Kasumi-1 (cell line): ENCODE measurements around the gene TMTC2.

Source experiments
- DNase-seq, 2 experiments: peaks; one replicate each; lab custom pipeline; 2025; lab: John Stamatoyannopoulos, UW

The TMTC2 gene

DNA sequence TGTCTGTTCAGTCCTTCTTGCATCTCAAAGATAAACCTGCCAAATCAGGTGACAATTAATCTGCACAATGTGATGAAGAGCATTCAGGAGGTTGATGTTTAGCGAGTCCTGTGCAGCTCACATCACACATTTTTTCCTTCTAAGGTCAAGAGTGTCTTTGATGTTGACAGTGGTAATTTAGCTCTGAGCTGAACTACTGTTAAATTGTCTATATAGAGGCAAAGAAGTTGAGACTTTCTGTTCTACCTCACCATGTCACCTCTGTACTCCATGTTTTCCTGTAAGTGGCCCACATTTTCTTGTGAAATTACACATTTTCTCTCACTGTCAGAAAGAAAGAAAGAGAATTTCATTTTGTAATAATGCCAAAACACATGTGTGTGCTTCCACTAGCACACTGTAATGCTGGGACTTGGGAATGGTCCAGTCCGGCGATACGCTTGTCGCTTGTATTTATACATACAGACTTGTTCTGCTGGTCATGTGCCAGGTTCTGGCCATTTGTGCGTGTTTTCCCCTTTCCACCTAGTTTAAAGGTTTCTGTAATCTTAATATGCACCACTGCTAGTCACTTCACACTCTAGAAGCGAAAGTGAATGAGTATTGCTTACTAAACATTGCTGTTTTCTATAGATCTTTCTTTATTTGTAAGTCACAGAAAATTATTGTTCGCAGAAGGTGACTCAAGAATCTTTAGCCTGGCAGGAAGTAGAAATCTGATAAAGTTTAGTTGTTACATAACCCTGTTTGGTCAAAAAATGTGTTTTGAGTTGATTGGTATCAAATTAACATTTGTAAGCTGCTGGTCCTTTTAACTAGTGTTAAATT lies 328.9 kb downstream of the TMTC2 start:
- DNase-seq, result no peak

DNA sequence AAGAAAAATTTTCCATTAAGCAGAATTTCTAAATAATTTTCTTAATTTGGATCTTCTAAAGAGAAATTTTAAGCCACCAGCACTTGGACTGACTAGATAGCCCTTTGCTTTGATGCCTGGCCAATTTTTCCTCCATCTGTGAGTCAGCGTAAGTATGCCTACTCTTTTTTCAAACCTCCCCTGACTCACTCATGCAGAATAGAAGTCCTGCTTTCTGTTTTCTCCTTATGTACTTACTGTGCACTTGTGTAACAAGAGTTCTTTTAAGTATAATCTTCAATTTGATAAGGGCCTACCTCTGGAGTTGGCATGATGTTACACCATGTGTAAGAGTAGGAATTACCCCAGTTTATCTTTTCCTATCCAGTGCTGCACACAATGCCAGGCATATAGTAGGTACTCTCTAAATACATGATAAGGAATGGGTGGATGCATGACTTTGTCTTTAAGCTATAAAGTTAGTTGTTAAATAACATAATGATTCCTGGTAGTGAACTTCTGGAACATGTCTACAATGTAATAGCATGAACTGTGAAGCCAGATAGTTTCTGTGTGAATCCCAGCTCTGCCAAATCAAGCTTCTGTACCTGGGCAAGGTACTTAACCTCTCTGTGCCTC lies 329.6 kb downstream of the TMTC2 start:
- DNase-seq, result no peak

DNA sequence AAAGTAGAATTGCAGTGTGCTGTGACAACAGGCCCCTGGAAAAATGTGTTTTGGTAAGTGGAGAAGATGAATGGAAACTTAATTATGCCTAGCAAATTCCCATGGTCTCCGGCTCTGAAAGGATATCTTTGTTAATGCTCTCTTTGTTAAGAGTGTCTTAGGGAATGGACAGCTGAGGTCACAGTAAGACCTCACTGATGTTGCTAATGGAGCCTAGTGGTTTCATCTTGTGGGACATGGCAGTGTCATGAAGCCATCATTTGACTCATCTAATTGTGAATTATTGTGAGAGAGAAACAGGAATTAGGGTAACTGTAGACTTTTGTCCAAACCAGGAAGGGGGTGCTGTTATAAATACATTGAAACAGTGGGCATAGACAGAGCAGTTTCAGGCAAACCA lies 330.3 kb downstream of the TMTC2 start:
- DNase-seq, result no peak

DNA sequence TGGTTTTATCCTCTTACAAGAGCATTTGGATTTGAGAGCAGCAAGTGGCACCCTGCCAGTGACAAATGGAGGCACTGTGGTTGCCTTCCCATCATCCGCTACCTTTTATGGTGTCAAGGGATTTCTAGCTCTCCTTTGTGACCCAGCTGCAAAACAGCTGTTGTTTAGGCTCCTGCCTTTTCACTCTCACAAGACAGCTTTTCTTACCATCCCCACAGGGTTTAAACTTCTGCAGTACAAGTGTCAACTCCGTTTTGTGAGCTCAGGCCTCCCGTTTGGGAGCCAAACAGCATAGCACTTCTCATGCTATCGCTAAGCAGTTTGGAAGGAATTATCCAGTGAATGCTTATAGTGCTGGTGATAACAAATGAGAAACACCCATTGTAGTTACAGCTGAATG lies 331.4 kb downstream of the TMTC2 start:
- DNase-seq, result no peak

DNA sequence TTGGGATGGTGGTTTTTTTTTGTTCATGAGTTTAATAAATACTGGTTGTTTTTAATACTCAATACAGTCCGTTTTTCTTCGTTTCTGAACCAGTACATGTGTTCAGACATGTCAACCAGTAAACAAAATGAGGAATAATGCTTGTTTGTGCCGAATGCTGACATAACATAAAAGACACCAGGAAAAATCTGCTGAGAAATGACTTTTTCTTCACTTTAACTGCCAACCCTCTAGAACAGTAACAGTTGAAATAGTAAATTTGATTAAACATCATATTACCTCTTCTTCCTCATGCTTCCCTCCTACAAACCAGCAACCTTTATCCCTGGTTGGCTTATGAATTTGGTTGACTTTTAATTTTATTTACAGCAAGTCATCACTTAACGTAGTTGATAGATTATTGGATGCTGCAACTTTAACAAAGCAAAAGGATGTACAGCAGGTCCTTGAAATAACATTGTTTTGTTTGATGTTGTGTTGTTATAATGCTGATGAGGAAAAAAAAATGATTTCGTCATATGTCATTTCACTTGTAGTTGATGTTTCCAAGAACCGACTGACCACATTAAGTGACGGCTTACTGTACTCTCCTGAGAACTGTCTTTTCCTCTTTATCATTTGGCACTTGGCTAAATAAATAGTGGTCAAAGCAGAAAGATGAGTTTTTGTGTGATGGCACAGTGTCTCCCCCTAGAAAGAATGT lies 340.5 kb downstream of the TMTC2 start:
- DNase-seq, result no peak

DNA sequence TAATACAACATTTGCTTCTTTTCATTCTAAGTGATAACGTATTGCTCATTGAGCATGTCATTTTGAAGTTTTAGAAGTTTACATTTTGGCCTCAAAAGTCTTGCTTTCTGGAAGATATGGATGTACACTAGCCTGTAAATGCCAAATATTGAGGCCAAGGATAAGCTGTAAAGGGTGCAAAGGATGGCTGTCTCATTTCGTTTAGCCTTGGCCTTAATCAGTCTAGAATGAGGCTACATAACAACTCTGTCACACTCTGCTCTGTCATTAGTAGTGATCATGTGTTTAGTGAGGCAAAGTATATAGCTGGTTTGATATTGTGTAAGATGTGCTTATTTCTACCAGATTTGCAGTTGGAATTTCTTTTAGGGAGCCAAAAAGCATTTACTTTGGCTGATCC lies 344.5 kb downstream of the TMTC2 start:
- no peak for DNase-seq

DNA sequence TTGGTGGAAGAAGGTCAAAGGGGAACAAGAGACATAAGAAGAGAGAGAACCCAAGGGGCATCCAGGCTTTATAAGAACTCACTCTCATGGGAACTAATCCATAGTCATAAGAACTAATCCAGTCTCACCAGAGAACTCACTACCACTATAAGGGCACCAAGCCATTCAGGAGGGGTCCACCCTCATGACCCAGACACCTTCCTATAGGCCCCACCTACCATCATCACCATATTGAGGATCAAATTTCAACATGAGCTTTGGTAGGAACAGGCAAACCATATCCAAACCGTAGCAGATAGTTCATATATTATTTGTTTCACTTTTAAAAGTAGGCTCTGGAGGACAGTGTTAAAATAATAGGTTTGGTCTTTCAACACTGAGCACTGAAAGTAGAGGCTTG lies 350.1 kb downstream of the TMTC2 start:
- DNase-seq, result no peak

DNA sequence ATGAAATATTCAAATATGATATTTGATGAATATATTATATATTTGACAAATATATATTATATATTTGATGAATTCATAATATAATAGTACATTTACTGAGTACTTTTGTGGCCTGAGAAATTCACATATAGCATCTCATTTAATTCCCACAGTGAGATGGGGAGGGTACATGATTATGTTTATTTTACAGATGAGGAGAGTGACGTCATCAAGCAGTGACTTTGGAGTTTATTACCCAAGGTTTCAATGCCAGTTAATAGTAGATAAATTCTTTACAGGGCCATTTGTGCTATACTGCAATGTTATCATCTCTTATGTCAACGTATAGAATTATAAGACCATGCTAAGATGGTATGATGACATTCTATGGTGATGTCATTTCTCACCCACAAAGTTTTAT lies 352.7 kb downstream of the TMTC2 start:
- DNase-seq, result no peak

DNA sequence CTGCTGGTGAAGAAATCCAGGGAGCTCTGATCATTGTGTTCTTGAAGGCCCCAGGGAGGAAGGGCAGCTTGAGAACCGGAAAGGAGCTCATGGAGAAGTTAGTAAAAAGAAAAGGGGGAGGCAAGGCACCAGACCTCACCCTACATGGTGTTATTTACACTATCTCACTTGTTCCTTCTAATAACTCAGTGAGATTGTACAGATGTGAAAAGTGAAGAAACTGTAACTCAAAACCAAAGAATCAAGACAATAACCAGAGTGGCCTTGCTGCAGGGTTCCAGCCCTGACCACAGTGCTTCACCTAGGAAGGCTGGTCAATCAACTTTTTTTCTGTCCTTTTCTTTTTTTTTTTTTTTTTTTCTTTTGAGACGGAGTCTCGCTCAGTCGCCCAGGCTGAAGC lies 353.6 kb downstream of the TMTC2 start:
- peak; percentile 52 for DNase-seq

DNA sequence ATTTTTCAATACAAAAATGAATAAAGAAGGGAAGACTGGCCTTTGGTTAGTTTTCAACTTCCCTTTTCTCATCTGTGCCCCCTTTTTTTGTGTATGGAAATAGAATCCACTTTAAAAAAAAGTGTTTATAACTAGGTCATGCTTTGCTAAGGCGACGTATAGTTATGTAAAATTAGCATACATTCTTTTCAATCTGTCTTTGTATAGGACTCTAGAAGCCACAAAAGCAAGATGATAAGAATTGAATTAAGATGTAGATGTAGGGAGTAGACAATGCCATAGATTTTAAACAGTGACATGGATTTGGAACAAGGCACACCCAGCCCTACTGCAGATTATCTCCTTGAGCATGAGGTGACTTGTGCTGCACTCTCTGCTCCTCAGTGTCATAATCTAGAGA lies 354.3 kb downstream of the TMTC2 start:
- no peak for DNase-seq

DNA sequence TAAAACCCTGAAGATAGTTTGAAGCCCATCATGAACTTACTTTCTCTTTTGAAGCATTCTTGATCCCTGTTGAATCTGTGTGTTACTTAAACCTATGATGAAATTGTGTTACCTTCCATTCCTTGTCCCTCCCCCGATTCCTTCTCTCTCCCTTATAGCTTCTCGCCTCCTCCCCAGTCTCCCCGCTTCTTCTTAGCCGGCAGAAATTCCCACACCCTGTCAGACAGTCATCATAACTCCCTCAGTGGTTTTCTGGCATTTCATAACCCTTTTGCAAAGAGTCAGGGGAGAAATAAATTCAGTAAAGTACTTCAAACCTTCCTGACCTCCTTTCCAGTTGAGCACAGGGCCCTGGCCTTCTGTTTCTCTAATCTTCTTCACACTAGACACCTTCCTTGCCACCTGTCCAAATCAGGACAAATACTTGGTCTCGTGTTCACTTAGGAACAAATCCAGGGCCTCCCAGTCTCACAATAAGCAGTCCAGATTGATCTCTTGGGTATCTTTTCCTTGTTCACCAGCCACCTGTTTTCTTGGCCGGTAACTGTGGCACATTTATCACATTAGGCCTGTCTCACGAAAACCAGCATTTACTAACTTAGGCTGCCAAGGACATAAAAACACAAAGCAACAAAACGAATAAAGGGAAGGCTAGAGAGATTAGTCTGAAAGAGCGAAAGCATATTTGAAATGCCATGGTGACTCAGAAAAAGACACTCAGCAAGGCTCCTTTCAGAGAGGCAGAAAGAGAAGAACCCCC lies 355.9 kb downstream of the TMTC2 start:
- no peak for DNase-seq

DNA sequence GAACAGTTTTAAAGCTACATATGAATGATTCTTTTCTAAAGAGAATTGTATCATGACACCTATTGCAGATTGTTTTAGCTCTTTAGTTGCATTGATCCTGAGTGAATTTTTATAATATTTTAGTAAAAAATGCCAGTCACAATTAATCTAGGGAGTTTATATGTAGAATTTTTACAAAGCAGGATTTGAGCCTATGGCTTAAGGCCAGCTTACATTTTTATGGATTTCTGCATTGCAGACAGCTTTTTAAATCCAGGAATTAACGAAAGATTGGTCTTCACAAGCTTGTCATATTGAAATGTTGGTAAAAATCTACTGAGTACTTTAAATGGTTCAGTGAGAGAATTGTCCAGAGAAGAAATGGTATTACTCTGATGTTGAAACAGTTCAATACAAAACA lies 358.0 kb downstream of the TMTC2 start:
- DNase-seq, result no peak

DNA sequence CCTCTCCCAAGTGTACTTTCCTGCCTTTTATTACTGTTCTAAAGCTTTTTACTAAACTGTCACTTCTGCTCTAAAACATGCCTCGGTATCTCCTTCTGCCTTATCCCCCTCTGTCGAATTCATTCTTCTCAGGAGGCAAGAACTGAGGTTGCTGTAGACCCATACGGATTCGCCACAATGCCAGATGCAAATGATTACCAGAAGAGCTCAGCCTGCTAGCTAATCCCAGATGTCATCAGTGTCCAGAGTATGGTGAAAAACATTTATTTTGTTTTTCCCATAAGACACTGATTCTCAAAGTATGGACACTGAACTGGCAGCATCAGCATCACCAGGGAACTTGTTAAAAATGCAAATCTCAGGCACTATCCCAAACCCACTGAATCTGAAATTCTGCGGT lies 359.3 kb downstream of the TMTC2 start:
- no peak for DNase-seq

DNA sequence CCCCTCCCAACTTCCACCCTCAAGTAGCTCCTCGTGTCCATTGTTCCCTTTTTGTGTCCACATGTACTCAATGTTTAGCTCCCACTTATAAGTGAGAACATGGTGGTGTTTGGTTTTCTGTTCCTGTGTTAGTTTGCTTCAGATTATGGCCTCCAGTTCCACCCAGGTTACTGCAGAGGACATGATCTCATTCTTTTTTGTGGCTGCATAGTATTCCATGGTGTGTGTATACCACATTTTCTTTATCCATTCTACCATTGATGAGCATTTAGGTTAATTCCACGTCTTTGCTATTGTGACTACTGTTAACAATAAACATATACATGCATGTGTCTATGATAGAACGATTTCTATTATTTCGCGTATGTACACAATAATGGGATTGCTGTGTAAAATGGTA lies 362.6 kb downstream of the TMTC2 start:
- no peak for DNase-seq

DNA sequence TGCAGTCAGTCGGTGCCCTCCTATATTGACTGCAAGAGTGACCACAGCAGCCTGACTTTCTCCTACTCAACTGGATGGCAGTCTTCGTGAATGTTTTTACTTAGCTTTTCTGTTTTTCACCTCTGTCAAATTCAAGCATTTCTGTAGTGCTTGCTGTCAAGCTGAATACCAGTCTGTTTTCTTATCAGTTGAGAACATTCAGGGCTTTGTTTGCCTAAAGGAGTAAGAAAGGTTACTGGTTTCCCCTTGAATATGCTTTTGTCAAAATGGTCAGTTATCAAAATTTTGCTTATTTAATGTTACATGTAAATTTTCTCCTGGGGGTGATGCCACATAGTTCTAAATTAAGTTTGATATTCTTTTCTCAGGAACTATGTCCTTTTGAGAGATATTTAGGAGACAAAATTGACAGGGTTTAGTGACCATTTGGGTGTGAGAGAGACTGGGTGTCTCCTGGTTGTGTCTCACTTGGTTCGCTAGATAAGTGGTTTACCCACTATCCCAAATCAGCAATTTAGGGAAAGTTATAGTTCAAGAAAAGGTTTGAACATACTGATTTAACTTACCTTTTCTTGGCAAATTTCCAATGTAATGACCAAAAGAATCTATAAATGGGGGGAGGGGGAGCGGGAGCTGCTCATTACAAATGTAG lies 366.3 kb downstream of the TMTC2 start:
- no peak for DNase-seq

DNA sequence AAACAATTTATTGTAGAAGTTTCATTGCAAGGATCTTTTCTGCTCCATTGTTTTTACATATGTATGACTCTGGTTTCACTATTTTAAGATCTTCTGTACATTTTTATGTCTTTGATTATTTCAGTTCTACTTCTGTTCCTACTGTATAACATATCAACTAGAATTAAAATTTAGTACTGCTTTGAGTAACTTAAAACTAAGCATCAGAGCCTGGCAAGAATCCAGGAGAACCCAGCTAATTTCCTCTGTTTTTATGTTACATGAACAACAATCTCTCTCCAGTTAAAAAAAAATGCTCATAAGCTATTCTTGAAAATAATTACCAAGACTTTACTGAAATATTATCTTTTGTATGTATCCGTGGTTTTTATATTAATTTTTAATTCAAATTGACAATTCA lies 370.7 kb downstream of the TMTC2 start:
- no peak for DNase-seq

DNA sequence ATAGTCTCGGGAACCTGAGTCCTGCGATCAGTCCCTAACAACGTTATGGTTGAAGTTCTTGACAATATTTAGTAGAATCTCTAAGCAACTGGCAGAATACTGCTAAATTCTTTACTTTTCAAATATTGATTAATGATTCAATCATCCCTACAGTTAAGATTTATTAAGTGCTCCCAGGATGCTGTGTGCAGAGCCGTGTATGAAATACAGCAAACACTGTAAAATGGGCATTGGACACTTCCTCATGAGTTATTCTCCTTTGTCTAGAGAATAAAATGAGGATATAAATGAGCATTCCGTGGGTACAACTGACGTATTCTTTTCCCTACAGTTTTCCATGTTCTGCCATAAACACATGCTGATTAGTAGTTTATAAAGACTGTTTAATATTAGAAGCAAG lies 372.4 kb downstream of the TMTC2 start:
- DNase-seq, result peak in 1 of 2 experiments; percentile 17

DNA sequence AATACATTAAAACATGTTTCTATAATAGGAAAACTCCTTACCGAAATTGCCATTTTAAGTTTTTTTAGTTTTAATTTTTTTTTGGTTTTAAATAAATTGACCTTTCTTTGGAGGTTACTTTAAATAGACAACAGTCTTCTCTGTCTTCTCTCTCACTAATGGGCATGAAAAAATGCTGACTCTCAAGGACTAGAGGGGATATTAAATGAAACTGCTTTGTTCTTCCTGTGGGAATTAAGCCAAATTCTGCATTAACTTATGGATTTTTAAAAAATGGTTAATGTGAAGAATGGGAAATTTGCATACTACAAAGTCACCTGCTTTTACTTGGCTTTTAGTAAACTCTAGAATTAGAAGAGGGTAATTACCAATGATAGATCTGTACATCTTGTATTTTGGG lies 378.9 kb downstream of the TMTC2 start:
- DNase-seq, result no peak

DNA sequence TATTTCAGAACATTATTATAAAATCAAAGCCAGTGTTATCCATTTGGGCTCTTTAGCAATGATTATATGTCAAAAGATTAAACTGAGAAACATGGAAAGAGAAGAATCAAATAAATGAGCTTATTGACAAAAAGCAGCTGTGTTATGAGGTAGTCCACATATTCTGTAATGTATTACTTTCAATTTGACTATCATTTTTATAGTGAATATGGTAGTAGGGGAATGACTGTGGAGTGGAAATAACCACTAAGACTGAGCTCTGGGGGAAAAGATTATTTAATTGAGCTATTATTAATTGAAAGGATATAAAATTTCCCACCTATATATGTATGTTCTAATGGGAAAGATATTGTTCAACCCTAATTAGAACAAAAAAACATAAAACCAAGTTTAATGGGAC lies 381.3 kb downstream of the TMTC2 start:
- no peak for DNase-seq

DNA sequence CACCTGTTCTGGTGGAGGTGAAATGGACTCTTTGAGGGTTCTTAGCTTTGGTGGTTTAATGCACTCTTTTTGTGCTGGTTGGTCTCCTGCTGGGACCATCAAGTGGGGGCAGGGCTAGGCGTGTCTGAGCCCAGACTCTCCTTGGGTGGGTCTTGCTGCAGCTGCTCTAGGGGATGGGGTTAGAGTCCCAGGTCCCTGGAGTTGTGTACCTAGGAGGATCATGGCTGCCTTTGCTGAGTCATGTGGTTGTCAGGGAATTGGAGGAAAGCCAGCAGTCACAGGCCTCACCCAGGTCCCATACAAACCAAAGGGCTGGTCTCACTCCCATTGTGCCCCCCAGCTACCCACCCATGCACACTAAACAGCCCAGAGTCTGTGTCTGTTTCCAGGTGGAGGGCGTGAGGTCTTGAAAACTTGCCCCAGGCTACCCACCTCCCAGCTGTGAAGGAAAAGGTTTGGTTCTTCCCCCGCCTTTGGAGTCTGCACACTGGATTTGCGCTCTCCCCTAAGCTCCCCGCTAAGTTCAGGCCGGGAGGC lies 387.7 kb downstream of the TMTC2 start:
- DNase-seq, result no peak

DNA sequence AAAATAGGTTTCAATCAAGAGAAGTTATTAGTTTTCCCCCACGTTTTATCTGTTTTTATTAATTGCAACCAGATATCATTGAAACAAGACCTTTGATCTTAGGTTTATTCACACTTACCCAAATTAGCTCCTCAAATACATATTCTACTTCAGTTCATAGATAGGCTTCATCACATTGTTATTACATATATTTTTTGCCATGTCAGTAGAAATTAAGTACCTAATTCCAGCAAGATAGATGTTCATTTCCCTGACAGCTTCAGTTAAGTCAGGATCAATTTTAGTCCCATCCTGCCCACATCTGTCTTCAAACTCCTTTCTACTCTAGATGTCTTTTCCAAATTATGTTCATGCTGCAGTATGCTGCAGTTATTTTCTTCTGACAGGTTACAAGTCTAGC lies 388.8 kb downstream of the TMTC2 start:
- no peak for DNase-seq

DNA sequence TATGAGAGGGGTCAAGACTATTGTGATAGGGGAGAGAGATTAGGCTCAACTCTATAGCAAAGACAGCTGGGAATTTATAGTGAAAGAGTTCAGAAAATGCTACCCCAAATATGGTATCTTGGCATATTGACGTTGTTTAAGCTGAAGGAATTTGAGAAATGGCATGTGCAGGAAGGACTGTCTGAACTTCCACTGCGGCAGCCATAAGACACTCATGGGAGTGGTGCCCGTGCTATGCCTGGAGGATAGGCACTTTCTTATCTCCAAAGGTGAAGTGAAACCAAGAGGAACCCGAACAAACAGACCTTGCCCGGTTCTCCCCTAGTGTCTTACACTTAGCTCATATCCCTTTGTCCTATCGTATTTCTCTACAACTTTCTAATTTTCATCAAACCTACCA lies 390.3 kb downstream of the TMTC2 start:
- no peak for DNase-seq
